Measurements from ENCODE around the gene SDS. TPM values are rescaled to one million over a fixed set of nuclear protein-coding genes. Genes with fewer than 3 reads are reported as not detected.

The SDS gene
- total and polyA plus RNA-seq, 8 donors: 0.25 to 4.7 (median 1.4) TPM; not detected in 3

DNA sequence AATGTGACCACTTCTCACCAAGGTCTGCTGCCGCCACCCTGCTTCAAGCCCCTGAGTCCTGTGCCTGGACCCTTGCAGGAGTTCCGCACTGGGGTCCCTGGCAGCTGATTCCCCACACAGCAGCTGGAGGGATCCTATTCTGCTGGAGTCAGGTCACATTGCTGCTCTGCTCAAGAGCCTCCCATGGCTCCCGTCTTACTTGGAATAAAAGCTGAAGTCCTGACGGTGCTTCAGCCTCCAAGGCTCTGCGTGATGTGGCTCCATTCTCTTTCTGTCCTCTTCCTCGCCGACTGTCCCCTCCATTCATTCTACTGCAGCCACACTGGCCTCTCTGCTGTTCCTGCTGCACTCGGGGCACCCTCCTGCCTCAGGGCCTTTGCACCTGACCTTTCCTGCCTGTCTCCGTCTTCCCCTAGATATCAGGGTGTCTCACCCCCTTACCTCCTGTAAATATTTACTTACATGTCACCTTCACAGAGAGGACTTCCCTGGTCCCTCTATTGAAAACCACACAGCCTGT lies 10.9 kb upstream of the SDS start:
- intact Hi-C loops (cut with DNase I; ENCODE audit: low total_unique reads): no loop called here
- no peak overlapping the region for H3K27ac ChIP-seq
- no peak overlapping the region for H3K4me3 ChIP-seq
- TF ChIP-seq POLR2AphosphoS5 (IDR thresholded peaks at IDR 0.05) (no peak), EP300 (IDR thresholded peaks at IDR 0.05) (no peak), POLR2A (IDR thresholded peaks at IDR 0.05) (no peak)
- TF ChIP-seq, protein P1, sequence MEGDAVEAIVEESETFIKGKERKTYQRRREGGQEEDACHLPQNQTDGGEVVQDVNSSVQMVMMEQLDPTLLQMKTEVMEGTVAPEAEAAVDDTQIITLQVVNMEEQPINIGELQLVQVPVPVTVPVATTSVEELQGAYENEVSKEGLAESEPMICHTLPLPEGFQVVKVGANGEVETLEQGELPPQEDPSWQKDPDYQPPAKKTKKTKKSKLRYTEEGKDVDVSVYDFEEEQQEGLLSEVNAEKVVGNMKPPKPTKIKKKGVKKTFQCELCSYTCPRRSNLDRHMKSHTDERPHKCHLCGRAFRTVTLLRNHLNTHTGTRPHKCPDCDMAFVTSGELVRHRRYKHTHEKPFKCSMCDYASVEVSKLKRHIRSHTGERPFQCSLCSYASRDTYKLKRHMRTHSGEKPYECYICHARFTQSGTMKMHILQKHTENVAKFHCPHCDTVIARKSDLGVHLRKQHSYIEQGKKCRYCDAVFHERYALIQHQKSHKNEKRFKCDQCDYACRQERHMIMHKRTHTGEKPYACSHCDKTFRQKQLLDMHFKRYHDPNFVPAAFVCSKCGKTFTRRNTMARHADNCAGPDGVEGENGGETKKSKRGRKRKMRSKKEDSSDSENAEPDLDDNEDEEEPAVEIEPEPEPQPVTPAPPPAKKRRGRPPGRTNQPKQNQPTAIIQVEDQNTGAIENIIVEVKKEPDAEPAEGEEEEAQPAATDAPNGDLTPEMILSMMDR (IDR thresholded peaks at IDR 0.05): no peak
- no peaks in the 10 kb centered on the region for H3K9me3 ChIP-seq
- H3K27me3 ChIP-seq: peaks cover 0 to 24% (median 0%) of the 10 kb centered on the region in 3 donors
- DNase-seq: no peak
- H3K36me3 ChIP-seq: no peaks in the 10 kb centered on the region
- 80 to 85% (median 81%) methylated on average over 9 of the region's 9 CpGs for WGBS, 5 donors
- H3K4me1 ChIP-seq: no peaks in the 10 kb centered on the region

DNA sequence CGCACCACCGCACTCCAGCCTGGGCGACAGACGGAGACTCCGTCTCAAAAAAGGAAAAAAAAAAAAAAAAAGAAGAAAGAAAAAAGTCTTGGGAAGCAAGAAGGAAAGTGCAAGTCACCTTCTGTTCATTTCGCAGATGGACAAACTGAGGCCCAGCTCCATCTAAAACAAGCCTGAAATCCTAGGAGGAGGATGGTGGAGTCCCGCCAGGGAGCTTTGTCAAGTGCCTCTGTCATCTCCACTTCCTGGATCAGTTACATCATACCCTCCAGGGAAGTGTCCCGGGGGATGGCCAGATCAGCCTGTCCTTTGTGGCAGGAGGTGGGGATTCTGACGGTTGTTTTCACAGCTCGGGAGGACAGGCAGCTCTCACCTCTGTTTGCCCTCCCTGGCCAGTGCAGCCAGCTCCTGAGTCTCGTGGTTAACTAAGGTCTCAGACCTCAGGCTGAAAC lies 9.8 kb upstream of the SDS start:
- 58 to 63% (median 60%) methylated on average over 11 of the region's 11 CpGs for WGBS, 5 donors
- intact Hi-C loops (cut with DNase I; ENCODE audit: low total_unique reads): no loop called here
- TF ChIP-seq, protein P1 (IDR thresholded peaks at IDR 0.05): no peak
- TF ChIP-seq POLR2A (IDR thresholded peaks at IDR 0.05) (no peak), POLR2AphosphoS5 (IDR thresholded peaks at IDR 0.05) (no peak), EP300 (IDR thresholded peaks at IDR 0.05) (no peak)
- no peak overlapping the region for H3K27ac ChIP-seq
- H3K27me3 ChIP-seq: peaks cover 0 to 24% (median 0%) of the 10 kb centered on the region in 3 donors
- H3K36me3 ChIP-seq: no peaks in the 10 kb centered on the region
- H3K4me1 ChIP-seq: no peaks in the 10 kb centered on the region
- no peaks in the 10 kb centered on the region for H3K9me3 ChIP-seq
- no peak for DNase-seq
- no peak overlapping the region for H3K4me3 ChIP-seq

DNA sequence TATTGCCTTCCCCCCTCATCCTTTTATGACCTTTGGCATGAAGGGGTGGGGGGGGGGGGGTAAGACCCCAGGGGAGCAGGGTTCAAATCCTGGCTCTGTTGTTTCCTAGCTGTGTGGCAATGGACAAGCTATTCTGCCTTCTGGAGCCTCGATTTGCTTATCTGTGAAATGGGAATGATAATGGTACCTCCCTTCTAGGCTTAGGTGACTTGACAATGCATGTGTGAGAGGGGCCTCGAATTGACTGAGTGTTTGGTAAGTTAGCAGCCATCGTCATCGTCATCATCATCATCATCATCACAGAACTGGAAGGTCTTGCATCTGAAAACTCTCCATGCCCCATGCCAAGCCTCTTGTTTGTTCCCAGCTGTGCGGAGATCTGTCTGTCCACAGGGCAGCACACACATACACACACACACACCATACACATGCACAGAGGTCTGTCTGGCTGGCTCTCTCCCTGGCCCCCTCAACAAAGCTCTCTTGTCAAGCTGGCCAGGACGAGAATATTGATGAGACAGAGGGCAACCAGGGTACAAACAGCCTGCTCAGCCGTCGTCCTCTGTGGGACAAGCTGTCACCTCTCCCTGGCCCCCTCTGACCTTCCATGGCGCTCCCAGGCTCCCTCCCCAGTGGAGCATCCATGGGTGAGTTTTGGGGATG lies 5.9 kb upstream of the SDS start:
- no peaks in the 10 kb centered on the region for H3K9me3 ChIP-seq
- H3K27me3 ChIP-seq: peaks cover 0 to 23% (median 0%) of the 10 kb centered on the region in 3 donors
- H3K27ac ChIP-seq: no peak overlapping the region
- peaks cover 0 to under 1% (median 0%) of the 10 kb centered on the region in 4 donors for H3K4me1 ChIP-seq
- no peak overlapping the region for H3K4me3 ChIP-seq
- TF ChIP-seq POLR2AphosphoS5 (IDR thresholded peaks at IDR 0.05) (no peak), POLR2A (IDR thresholded peaks at IDR 0.05) (no peak), EP300 (IDR thresholded peaks at IDR 0.05) (no peak)
- TF ChIP-seq, protein P1 (IDR thresholded peaks at IDR 0.05): no peak
- H3K36me3 ChIP-seq: no peaks in the 10 kb centered on the region
- intact Hi-C loops (cut with DNase I; ENCODE audit: low total_unique reads): no loop called here
- 52 to 58% (median 54%) methylated on average over 8 to 9 of the region's 9 CpGs for WGBS, 5 donors
- no peak for DNase-seq

DNA sequence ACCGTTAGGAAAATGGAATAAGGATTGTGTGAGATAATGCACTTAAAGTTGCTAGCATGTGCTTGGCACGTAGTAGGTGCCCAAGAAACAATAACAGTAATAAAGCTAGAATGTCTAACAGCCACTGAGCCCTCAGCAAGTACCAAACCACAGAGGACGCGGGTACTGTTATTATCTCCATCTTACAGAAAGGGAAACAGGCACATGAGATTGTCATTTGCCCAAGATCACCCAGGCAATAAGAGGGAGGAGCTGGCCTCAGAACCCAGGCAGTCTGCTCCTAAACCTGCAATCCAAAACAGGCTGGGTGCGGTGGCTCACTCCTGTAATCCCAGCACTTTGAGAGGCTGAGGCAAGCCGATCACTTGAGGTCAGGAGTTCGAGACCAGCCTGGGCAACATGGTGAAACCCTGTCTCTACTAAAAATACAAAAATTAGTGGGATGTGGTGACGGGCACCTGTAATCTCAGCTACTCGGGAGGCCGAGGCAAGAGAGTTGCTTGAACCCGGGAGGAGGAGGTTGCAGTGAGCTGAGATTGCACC lies 5.1 kb upstream of the SDS start:
- H3K27ac ChIP-seq: no peak overlapping the region
- intact Hi-C loops (cut with DNase I; ENCODE audit: low total_unique reads): no loop called here
- TF ChIP-seq EP300 (IDR thresholded peaks at IDR 0.05) (no peak), POLR2A (IDR thresholded peaks at IDR 0.05) (no peak), POLR2AphosphoS5 (IDR thresholded peaks at IDR 0.05) (no peak)
- TF ChIP-seq, protein P1 (IDR thresholded peaks at IDR 0.05): no peak
- DNase-seq: no peak
- no peak overlapping the region for H3K4me3 ChIP-seq
- H3K36me3 ChIP-seq: no peaks in the 10 kb centered on the region
- peaks cover 0 to 8% (median 6%) of the 10 kb centered on the region in 4 donors for H3K4me1 ChIP-seq
- peaks cover 0 to 19% (median 0%) of the 10 kb centered on the region in 3 donors for H3K27me3 ChIP-seq
- H3K9me3 ChIP-seq: no peaks in the 10 kb centered on the region
- 83 to 90% (median 86%) methylated on average over 11 of the region's 11 CpGs for WGBS, 5 donors
